ENCODE results near the gene CD53. TPM values are rescaled to one million over a fixed set of nuclear protein-coding genes. Genes with fewer than 3 reads are reported as not detected.

The CD53 gene
- total RNA-seq, 1 donor from 2014 or later, result 19.8 TPM

DNA sequence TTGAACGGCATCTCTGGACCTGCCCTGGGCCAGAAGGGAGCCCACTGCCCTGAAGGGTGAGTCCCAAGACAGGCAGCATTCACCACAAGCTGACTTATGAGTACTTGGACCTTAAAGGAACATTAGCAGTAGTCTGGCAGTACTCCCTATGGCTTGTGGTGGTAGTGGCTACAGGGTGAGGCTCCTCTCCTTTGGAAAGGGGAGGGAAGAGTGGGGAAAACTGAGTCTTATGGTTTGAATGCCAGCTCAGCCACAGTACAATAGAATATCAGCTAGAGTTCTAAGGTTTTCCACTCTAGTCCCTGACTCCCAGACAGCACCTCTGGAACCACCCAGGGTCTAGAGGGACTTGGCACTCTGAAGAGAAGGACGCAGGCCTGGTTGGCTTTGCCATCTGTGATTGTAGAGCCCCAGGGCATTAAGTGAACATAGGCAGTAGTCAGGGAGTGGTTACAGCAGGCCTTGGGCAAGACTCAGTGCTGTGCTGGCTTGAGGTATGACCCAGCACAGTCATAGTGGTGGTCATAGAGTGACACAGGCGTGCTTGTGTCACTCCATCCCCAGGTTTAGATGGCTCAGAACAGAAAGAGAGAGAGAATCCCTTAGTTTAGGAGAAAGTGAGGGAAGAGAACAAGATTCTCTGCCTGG, 31.0 kb downstream of the CD53 start:
- no peaks in the 10 kb centered on the region for H3K4me1 ChIP-seq (ENCODE audit: control insufficient read depth in 3 of 3, insufficient read depth in 3 of 3, low read length in 3 of 3)
- no peak overlapping the region for H3K9ac ChIP-seq (ENCODE audit: low read depth in 1 of 3, low read length in 3 of 3)
- no peaks in the 10 kb centered on the region for H3K9me3 ChIP-seq (ENCODE audit: control insufficient read depth in 3 of 3, low read length in 3 of 3)
- no peak overlapping the region for H3K4me3 ChIP-seq (ENCODE audit: low read length in 3 of 3)
- no peaks in the 10 kb centered on the region for H3K36me3 ChIP-seq (ENCODE audit: control insufficient read depth in 3 of 3, insufficient read depth in 3 of 3, low read length in 3 of 3)
- H3K27me3 ChIP-seq (ENCODE audit: control insufficient read depth in 3 of 3, insufficient read depth in 3 of 3, low read length in 3 of 3), result no peaks in the 10 kb centered on the region
- H3K27ac ChIP-seq (ENCODE audit: low read depth, low read length), result no peak overlapping the region

DNA sequence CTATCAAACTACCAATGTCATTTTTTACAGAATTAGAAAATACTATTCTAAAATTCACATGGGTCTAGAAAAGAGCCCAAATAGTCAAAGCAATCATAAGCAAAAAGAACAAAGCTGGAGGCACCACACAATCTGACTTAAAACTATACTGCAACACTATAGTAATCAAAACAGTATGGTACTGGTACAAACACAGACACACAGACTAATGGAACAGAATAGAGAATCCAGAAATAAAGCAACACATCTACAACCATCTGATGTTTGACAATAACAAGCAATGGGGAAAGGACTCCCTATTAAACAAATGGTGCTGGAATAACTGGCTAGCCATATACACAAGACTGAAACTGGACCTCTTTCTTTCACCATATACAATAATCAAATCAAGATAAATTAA, 39.8 kb downstream of the CD53 start:
- Histone ChIP-seq H3K27ac (ENCODE audit: low read depth, low read length) (no peak overlapping the region), H3K36me3 (ENCODE audit: control insufficient read depth in 3 of 3, insufficient read depth in 3 of 3, low read length in 3 of 3) (no peaks in the 10 kb centered on the region), H3K27me3 (ENCODE audit: control insufficient read depth in 3 of 3, insufficient read depth in 3 of 3, low read length in 3 of 3) (no peaks in the 10 kb centered on the region), H3K9me3 (ENCODE audit: control insufficient read depth in 3 of 3, low read length in 3 of 3) (peaks cover 2 to 3% (median 3%) of the 10 kb centered on the region in 3 donors), H3K4me3 (ENCODE audit: low read length in 3 of 3) (no peak overlapping the region), H3K9ac (ENCODE audit: low read depth in 1 of 3, low read length in 3 of 3) (no peak overlapping the region), H3K4me1 (ENCODE audit: control insufficient read depth in 3 of 3, insufficient read depth in 3 of 3, low read length in 3 of 3) (no peaks in the 10 kb centered on the region)

DNA sequence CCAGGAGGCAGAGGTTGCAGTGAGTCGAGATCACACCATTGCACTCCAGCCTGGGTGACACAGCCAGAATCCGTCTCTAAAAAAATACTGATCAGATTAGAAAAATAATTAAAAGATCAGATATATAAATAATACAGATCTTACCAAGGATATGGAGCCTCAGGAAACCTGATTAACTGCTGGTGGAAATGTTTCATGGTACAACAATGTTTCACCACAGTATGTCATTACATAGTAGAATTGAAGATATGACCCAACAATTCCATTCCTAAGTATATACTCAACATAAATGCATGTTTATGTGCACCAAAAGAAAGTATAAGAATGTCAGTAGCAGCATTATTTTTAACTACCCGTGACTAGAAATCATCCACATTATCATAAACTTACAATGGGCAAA, 41.7 kb downstream of the CD53 start:
- H3K27me3 ChIP-seq (ENCODE audit: control insufficient read depth in 3 of 3, insufficient read depth in 3 of 3, low read length in 3 of 3), result no peaks in the 10 kb centered on the region
- H3K9me3 ChIP-seq (ENCODE audit: control insufficient read depth in 3 of 3, low read length in 3 of 3), result peaks cover 2 to 3% (median 3%) of the 10 kb centered on the region in 3 donors

DNA sequence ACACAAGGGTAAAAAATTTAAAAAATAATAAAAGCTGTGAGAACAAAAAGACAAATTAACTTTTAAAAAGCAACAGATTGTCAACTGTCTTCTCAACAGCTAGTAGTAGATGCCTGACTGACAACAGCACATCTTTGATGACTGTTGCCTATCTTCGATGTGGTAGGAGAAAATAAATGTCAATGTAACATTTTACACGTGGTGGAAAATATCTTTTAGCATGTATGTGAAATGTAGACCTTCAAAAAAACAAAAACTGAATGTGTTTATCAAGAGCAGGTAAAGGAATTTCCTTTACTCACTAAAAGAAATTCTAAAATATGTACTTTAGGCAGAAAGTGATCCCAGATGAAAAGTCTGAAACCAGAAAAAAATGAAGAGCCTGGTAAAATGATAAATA, 42.9 kb downstream of the CD53 start:
- no peak overlapping the region for H3K9ac ChIP-seq (ENCODE audit: low read depth in 1 of 3, low read length in 3 of 3)
- H3K4me3 ChIP-seq (ENCODE audit: low read length in 3 of 3), result no peak overlapping the region
- no peaks in the 10 kb centered on the region for H3K27me3 ChIP-seq (ENCODE audit: control insufficient read depth in 3 of 3, insufficient read depth in 3 of 3, low read length in 3 of 3)
- no peaks in the 10 kb centered on the region for H3K4me1 ChIP-seq (ENCODE audit: control insufficient read depth in 3 of 3, insufficient read depth in 3 of 3, low read length in 3 of 3)
- no peaks in the 10 kb centered on the region for H3K36me3 ChIP-seq (ENCODE audit: control insufficient read depth in 3 of 3, insufficient read depth in 3 of 3, low read length in 3 of 3)
- H3K9me3 ChIP-seq (ENCODE audit: control insufficient read depth in 3 of 3, low read length in 3 of 3), result peaks cover 2 to 3% (median 3%) of the 10 kb centered on the region in 3 donors
- H3K27ac ChIP-seq (ENCODE audit: low read depth, low read length), result no peak overlapping the region

More for the DNA sequence above, 41.7 kb downstream of the CD53 start:
- no peaks in the 10 kb centered on the region for H3K4me1 ChIP-seq (ENCODE audit: control insufficient read depth in 3 of 3, insufficient read depth in 3 of 3, low read length in 3 of 3)
- no peak overlapping the region for H3K4me3 ChIP-seq (ENCODE audit: low read length in 3 of 3)
- no peak overlapping the region for H3K9ac ChIP-seq (ENCODE audit: low read depth in 1 of 3, low read length in 3 of 3)
- no peak overlapping the region for H3K27ac ChIP-seq (ENCODE audit: low read depth, low read length)
- H3K36me3 ChIP-seq (ENCODE audit: control insufficient read depth in 3 of 3, insufficient read depth in 3 of 3, low read length in 3 of 3), result no peaks in the 10 kb centered on the region

DNA sequence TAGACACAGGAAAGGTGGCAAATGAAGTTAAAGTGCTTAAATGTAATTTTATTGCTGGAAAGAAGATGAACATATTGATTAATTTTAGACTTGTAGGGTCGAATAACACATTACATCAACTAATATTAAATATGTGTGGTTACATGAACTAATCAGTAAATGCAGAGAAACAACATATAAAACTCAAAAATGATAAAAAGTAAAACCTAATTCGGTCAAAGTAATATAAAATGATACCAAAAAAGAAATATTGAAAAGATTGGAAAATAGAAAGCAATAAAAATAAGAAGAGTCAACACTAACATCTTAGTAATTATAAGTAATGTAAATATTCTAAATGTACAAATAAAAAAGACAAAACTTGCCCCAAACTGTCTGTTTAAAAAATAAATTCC, 43.3 kb downstream of the CD53 start:
- Histone ChIP-seq H3K4me1 (ENCODE audit: control insufficient read depth in 3 of 3, insufficient read depth in 3 of 3, low read length in 3 of 3) (no peaks in the 10 kb centered on the region), H3K9me3 (ENCODE audit: control insufficient read depth in 3 of 3, low read length in 3 of 3) (peaks cover 2 to 3% (median 3%) of the 10 kb centered on the region in 3 donors), H3K27ac (ENCODE audit: low read depth, low read length) (no peak overlapping the region), H3K36me3 (ENCODE audit: control insufficient read depth in 3 of 3, insufficient read depth in 3 of 3, low read length in 3 of 3) (no peaks in the 10 kb centered on the region), H3K27me3 (ENCODE audit: control insufficient read depth in 3 of 3, insufficient read depth in 3 of 3, low read length in 3 of 3) (no peaks in the 10 kb centered on the region), H3K4me3 (ENCODE audit: low read length in 3 of 3) (no peak overlapping the region), H3K9ac (ENCODE audit: low read depth in 1 of 3, low read length in 3 of 3) (no peak overlapping the region)

DNA sequence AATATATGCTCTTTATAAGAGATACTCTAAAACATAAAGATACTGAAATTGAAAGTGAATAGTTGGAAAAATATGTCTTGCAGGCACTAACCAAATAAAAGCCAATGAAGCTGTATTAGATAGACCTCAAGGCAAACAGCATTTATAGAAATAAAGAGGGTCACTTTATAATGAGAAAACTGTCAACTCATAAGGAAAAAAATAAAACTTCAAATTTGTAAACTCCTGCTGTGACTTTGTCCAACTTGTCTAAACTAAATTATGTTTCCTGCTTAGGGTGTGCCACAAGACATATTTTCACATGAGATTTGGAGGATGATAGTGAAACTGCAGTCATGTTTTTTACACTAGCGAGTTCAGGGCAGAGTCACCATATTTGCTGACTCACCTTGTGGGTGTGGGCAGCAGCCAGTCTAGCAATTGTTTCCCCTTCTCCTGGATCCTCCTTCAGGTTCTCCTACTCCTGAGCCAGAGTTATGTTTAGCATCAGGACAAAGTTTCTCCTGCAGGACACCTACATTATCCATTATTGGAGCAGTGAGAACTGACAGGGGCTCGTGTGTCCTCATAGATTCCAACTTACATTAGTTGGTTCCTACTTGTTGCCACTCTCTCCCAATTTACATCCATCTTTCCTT, 43.8 kb downstream of the CD53 start:
- H3K4me1 ChIP-seq (ENCODE audit: control insufficient read depth in 3 of 3, insufficient read depth in 3 of 3, low read length in 3 of 3), result no peaks in the 10 kb centered on the region
- H3K9ac ChIP-seq (ENCODE audit: low read depth in 1 of 3, low read length in 3 of 3), result no peak overlapping the region
- no peaks in the 10 kb centered on the region for H3K36me3 ChIP-seq (ENCODE audit: control insufficient read depth in 3 of 3, insufficient read depth in 3 of 3, low read length in 3 of 3)
- H3K4me3 ChIP-seq (ENCODE audit: low read length in 3 of 3), result no peak overlapping the region
- H3K27me3 ChIP-seq (ENCODE audit: control insufficient read depth in 3 of 3, insufficient read depth in 3 of 3, low read length in 3 of 3), result no peaks in the 10 kb centered on the region
- H3K27ac ChIP-seq (ENCODE audit: low read depth, low read length), result no peak overlapping the region
- peaks cover 2 to 3% (median 3%) of the 10 kb centered on the region in 3 donors for H3K9me3 ChIP-seq (ENCODE audit: control insufficient read depth in 3 of 3, low read length in 3 of 3)

DNA sequence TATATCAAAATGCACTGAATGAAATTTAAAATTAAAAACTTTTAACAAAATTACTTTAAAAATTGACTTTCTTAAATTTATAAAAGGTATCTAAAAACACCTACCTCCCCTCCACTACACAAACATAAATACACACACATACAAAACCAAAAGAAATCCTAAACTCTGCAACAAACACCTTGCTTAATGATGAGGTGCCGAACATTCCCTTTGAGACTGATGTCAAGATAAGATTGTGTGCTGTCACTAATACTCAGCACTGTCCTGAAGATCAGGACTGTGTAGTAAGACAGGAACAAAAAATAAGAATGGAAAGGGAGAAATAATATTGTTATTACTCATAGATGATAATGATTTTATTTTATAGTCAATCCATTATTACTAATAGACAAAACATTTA, 45.1 kb downstream of the CD53 start:
- Histone ChIP-seq H3K9me3 (ENCODE audit: control insufficient read depth in 3 of 3, low read length in 3 of 3) (peaks cover 0 to 3% (median 0%) of the 10 kb centered on the region in 3 donors), H3K4me1 (ENCODE audit: control insufficient read depth in 3 of 3, insufficient read depth in 3 of 3, low read length in 3 of 3) (no peaks in the 10 kb centered on the region), H3K36me3 (ENCODE audit: control insufficient read depth in 3 of 3, insufficient read depth in 3 of 3, low read length in 3 of 3) (no peaks in the 10 kb centered on the region), H3K27ac (ENCODE audit: low read depth, low read length) (no peak overlapping the region), H3K27me3 (ENCODE audit: control insufficient read depth in 3 of 3, insufficient read depth in 3 of 3, low read length in 3 of 3) (no peaks in the 10 kb centered on the region), H3K9ac (ENCODE audit: low read depth in 1 of 3, low read length in 3 of 3) (no peak overlapping the region), H3K4me3 (ENCODE audit: low read length in 3 of 3) (no peak overlapping the region)

DNA sequence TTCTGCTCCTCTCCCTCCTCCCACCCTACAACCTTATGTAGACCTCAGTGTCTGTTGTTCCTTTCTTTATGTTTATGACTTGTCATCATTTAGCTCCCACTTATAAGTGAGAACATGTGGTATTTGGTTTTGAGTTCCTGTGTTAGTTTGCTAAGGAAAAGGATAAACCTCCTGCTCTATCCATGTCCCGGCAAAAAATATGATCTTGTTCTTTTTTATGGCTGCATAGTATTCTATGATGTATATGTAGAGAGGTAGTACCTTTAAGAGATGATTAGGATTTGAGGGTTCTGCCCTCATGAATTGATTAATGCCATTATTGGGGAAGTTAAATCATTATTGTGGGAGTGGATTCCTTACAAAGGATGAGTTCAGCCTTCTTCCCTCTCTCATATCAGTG, 49.0 kb downstream of the CD53 start:
- Histone ChIP-seq H3K4me1 (ENCODE audit: control insufficient read depth in 3 of 3, insufficient read depth in 3 of 3, low read length in 3 of 3) (no peaks in the 10 kb centered on the region), H3K36me3 (ENCODE audit: control insufficient read depth in 3 of 3, insufficient read depth in 3 of 3, low read length in 3 of 3) (no peaks in the 10 kb centered on the region), H3K9ac (ENCODE audit: low read depth in 1 of 3, low read length in 3 of 3) (no peak overlapping the region), H3K9me3 (ENCODE audit: control insufficient read depth in 3 of 3, low read length in 3 of 3) (peaks cover 0 to 1% (median 0%) of the 10 kb centered on the region in 3 donors), H3K27me3 (ENCODE audit: control insufficient read depth in 3 of 3, insufficient read depth in 3 of 3, low read length in 3 of 3) (no peaks in the 10 kb centered on the region), H3K27ac (ENCODE audit: low read depth, low read length) (no peak overlapping the region), H3K4me3 (ENCODE audit: low read length in 3 of 3) (no peak overlapping the region)

DNA sequence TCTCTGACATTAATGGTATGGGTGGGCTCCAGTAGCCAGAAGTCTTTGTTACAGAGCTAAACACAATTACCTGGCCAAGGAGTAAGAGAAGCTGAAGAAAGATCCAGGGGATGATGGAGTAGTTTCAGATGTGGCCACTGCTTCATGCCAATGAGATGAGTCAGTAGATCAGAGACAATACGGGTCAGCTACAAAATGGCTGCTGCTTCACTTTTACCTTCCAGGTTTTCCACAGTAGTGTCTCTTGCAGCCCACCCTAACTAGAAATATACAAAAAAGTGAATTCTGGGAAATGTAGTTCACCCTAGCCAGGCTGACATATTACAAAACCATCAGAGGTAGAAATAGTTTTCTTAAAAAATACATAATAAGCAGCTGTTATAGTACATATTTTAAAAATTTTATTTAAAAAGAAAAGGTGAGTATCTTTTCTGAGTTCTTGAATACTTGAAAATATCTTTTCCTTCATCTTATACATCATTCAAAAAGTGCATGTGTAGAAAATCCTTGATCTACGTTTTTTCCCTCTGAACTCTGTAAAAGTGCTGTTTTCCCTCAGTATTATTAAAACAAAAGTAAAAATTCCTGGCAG, 54.6 kb downstream of the CD53 start:
- Histone ChIP-seq H3K27me3 (ENCODE audit: control insufficient read depth in 3 of 3, insufficient read depth in 3 of 3, low read length in 3 of 3) (no peaks in the 10 kb centered on the region), H3K4me1 (ENCODE audit: control insufficient read depth in 3 of 3, insufficient read depth in 3 of 3, low read length in 3 of 3) (no peaks in the 10 kb centered on the region), H3K9me3 (ENCODE audit: control insufficient read depth in 3 of 3, low read length in 3 of 3) (no peaks in the 10 kb centered on the region), H3K27ac (ENCODE audit: low read depth, low read length) (no peak overlapping the region), H3K4me3 (ENCODE audit: low read length in 3 of 3) (no peak overlapping the region), H3K36me3 (ENCODE audit: control insufficient read depth in 3 of 3, insufficient read depth in 3 of 3, low read length in 3 of 3) (no peaks in the 10 kb centered on the region), H3K9ac (ENCODE audit: low read depth in 1 of 3, low read length in 3 of 3) (no peak overlapping the region)

DNA sequence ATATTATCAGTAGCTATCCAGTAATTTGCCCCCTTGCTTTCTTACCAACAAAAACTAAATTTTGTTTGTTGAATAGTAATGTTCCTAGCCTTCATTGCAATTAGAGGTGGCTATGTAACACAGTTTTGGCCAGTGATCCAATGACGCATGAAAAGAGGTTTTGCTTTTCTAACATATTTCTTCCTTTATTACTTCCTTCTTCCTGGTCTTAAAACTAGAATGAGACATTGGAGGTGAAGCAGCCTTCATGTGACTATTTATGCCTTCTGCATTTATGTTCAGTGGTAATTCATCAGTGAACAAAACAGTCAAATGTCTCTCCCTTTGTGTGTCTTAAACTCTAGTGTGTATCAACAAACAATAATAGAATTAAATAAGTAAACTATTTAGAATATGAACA, 55.2 kb downstream of the CD53 start:
- Histone ChIP-seq H3K4me3 (ENCODE audit: low read length in 3 of 3) (no peak overlapping the region), H3K27ac (ENCODE audit: low read depth, low read length) (no peak overlapping the region), H3K9me3 (ENCODE audit: control insufficient read depth in 3 of 3, low read length in 3 of 3) (no peaks in the 10 kb centered on the region), H3K9ac (ENCODE audit: low read depth in 1 of 3, low read length in 3 of 3) (no peak overlapping the region), H3K36me3 (ENCODE audit: control insufficient read depth in 3 of 3, insufficient read depth in 3 of 3, low read length in 3 of 3) (no peaks in the 10 kb centered on the region), H3K27me3 (ENCODE audit: control insufficient read depth in 3 of 3, insufficient read depth in 3 of 3, low read length in 3 of 3) (no peaks in the 10 kb centered on the region), H3K4me1 (ENCODE audit: control insufficient read depth in 3 of 3, insufficient read depth in 3 of 3, low read length in 3 of 3) (no peaks in the 10 kb centered on the region)
